Lower leg skin (tissue), 4 donors: ENCODE data around the gene PPP1R15A. TPM values are rescaled to one million over a fixed set of nuclear protein-coding genes. Genes with fewer than 3 reads are reported as not detected.

Source experiments
- DNase-seq, 2 donors: peaks; one replicate each; pipeline ENCODE4 v3.0.0-alpha.2; 2019; ENCODE audit warnings: low spot score in 2 of 2
- H3K4me3 ChIP-seq: fragments of 200-600 bp; sonication (generic); 2 replicates; pipeline ENCODE4 v1.5.1; 2017; ENCODE audit warnings: mild to moderate bottlenecking, low read depth; ENCODE audit not compliant: poor library complexity, severe bottlenecking
- POLR2A ChIP-seq, 2 donors: fragments of 450-650 bp; IDR thresholded peaks; one replicate each; pipeline ENCODE4 v1.6.1; 2016 to 2017; ENCODE audit warnings: antibody characterized with exemption in 2 of 2, mild to moderate bottlenecking in 1 of 2, moderate library complexity in 1 of 2
- whole genome bisulfite sequencing, 2 donors: methylation state at CpG; one replicate each; pipeline ENCODE4 v1.1.5; 2018; 5-methylcytosine and 5-hydroxymethylcytosine counted together
- intact Hi-C: fragments of 100-400 bp; cut with DNase I; formaldehyde crosslinking; loops from one replicate; pipeline ENCODE4 v1.15.0; 2023; ENCODE audit warnings: low total_unique reads
- total RNA-seq, 4 donors: library from RNA; depleted of rRNA; stranded (reverse); fragments of >200 nt; gene quantifications; one replicate each; pipeline ENCODE4 v1.1.0, GENCODE V29; 2016
- TF ChIP-seq, protein P1 (sequence below), 3 donors: fragments of 450-650 bp; IDR thresholded peaks; one replicate each; pipeline ENCODE4 v1.5.1; 2016; ENCODE audit warnings: antibody characterized with exemption in 3 of 3, mild to moderate bottlenecking in 3 of 3, moderate library complexity in 2 of 3

Gene PPP1R15A
- total RNA-seq, 4 donors from 2014 or later: 91.6 to 152 (median 97.5) TPM

DNA sequence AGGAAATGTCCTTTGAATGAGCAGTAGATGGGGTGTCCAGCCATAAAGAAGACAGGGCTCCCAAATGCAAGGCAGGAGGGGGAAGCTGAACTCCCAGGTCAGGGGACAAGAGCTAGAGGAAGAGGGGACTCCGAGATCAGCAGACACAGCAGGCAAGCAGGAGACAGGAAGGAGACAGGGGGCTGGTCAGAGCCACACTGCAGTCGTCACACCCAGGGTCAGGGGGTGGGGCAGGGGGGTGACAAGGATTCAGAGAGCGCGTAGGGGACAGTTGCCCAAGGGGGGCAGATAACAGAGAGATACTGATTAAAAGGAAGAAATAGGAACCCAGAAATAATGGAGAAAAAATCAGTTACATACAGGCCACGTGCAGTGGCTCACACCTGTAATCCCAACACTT lies 39.2 kb upstream of the PPP1R15A start:
- DNase-seq: no peak
- 80 to 82% methylated on average over 5 of the region's 5 CpGs for WGBS, 2 donors
- intact Hi-C loops: loop anchor here (5.0 to 10.0 kb wide), 2 partner anchors 36 to 188 kb away; partner anchors contain the start of gene CA11
- no peak overlapping the region for H3K4me3 ChIP-seq
- TF ChIP-seq POLR2A (IDR thresholded peaks at IDR 0.05): no peak
- TF ChIP-seq, protein P1, sequence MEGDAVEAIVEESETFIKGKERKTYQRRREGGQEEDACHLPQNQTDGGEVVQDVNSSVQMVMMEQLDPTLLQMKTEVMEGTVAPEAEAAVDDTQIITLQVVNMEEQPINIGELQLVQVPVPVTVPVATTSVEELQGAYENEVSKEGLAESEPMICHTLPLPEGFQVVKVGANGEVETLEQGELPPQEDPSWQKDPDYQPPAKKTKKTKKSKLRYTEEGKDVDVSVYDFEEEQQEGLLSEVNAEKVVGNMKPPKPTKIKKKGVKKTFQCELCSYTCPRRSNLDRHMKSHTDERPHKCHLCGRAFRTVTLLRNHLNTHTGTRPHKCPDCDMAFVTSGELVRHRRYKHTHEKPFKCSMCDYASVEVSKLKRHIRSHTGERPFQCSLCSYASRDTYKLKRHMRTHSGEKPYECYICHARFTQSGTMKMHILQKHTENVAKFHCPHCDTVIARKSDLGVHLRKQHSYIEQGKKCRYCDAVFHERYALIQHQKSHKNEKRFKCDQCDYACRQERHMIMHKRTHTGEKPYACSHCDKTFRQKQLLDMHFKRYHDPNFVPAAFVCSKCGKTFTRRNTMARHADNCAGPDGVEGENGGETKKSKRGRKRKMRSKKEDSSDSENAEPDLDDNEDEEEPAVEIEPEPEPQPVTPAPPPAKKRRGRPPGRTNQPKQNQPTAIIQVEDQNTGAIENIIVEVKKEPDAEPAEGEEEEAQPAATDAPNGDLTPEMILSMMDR (IDR thresholded peaks at IDR 0.05): no peak

DNA sequence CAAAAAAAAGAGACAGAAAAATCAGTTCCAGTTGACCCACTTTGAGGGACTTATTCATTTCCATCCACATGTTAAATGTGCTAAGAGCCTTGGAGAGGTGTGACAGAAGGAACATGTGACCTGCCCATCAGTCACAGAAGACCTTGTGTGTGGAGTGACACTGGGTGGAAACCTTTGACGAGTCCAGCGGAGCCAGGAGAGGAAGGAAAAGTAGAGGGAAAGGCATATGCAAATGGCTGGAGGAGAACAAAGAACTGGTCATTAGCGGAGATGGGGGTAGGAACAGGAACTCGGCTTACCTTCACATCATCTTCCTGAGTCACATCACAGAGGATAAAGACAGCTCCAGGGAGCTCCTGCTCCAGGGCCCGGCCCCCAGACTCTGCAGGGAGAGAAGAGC lies 38.2 kb upstream of the PPP1R15A start:
- WGBS, 2 donors: 78 to 79% methylated on average over 5 of the region's 5 CpGs

DNA sequence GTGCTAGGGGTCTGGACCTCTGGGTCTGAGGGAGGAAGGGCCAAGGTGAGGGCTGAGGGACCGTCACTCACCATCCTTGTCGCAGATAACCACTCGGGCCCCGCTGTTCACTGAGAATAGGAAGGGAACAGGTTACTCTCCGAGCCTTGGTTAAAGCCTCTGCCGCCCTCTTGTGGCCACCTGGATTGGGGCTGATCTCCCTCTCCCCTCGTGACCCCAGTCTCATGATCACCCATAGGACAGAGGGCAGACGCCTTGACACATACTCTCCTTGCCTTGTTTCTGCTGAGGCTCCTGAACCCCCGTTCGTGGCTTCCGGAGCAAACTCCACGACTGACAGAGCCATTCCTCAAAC lies 36.5 kb upstream of the PPP1R15A start:
- TF ChIP-seq, protein P1 (IDR thresholded peaks at IDR 0.05): peak in 1 of 3 donors; percentile 94
- no peak for TF ChIP-seq POLR2A (IDR thresholded peaks at IDR 0.05)
- peak; percentile 97 to 99 for DNase-seq
- H3K4me3 ChIP-seq: no peak overlapping the region
- WGBS, 2 donors: 3 to 7% methylated on average over 12 of the region's 12 CpGs
- intact Hi-C loops: loop anchor here (10.0 kb wide), 1 partner anchor 191 kb away; the partner anchor contains the start of gene CA11

More for the DNA sequence above, 38.2 kb upstream of the PPP1R15A start:
- TF ChIP-seq, protein P1 (IDR thresholded peaks at IDR 0.05): no peak
- TF ChIP-seq POLR2A (IDR thresholded peaks at IDR 0.05): no peak
- intact Hi-C loops: loop anchor here (5.0 to 10.0 kb wide), 2 partner anchors 37 to 189 kb away; partner anchors contain the start of gene CA11
- DNase-seq: no peak
- H3K4me3 ChIP-seq: no peak overlapping the region

DNA sequence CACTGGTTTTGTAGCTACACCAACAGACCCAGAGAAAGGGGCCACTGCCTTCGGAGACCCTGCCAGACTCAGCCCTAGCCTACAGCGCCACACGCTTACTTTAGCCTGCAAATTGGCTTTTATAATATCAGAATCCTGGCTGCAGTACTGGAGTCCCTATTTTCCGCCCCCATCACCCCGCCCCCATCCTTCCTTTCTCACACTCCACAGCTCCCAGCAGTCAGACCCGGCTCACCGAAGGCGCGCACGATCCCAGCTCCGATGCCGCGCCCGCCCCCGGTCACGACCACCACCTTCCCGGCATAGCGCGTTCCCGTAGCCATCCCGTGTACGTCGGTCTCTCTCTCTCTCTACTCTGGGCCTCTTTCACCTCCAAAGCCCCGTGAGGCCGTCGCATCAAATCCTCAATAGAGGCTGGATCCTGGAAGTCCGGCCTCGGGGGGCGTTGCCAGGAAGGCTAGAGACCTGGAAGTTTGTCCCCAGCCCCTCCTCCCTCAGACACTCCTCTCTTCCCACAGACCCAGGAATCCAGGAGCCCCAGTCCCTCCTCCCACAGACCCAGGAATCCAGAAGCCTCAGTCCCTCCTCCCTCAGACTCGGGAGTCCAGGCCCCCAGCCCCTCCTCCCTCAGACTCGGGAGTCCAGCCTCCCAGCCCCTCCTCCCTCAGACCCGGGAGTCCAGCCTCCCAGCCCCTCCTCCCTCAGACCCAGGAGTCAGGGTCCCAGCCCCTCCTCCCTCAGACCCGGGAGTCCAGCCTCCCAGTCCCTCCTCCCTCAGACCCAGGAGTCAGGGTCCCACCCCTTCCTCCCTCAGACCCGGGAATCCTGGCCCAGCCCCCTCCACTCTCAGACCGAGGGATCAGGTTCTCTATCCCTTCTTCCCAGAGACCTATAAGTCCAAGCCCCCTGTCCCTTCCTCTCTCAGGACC lies 35.9 kb upstream of the PPP1R15A start, which contains the start of gene HSD17B14:
HSD17B14 (minus strand) TSS at position 403 of the 929 bp plus-strand sequence; CDS start at position 323, 80 bp downstream.
- DNase-seq: peak in 1 of 2 donors; percentile 93
- WGBS, 2 donors: 7 to 18% methylated on average over 34 to 35 of the region's 35 CpGs
- H3K4me3 ChIP-seq: no peak within 1 kb of the TSS
- TF ChIP-seq, protein P1 (IDR thresholded peaks at IDR 0.05): no peak
- no peak for TF ChIP-seq POLR2A (IDR thresholded peaks at IDR 0.05)
- intact Hi-C loops: loop anchor here (10.0 kb wide), 1 partner anchor 192 kb away; the partner anchor contains the start of gene CA11

DNA sequence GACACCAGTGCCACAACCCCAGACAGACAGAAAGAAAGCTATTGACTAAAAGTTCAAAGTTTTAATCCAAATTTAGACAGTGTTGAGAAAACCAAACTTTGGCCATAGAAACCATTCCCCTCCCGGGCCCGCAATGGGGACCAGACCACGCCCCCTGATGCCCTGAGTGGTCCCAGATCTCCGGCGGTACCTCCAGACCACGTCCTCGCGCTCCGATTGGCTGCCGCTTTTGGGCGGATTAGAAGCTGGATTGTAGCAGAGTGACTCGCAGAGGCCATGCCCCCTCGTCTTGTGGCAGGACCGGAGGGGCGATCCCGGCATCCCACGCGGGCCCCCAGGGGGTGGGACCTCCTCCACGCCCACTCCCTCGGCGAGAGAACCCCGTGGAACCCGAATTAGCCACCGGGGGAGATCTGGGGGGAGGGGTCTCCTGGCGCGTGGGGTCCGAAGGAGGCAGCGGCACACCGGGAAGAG lies 35.1 kb upstream of the PPP1R15A start:
- WGBS, 2 donors: 3 to 17% methylated on average over 27 to 28 of the region's 29 CpGs
- peak; percentile 76 to 96 for DNase-seq
- intact Hi-C loops: loop anchor here (10.0 kb wide), 1 partner anchor 192 kb away; the partner anchor contains the start of gene CA11
- H3K4me3 ChIP-seq: no peak overlapping the region
- no peak for TF ChIP-seq POLR2A (IDR thresholded peaks at IDR 0.05)
- TF ChIP-seq, protein P1 (IDR thresholded peaks at IDR 0.05): no peak
